Stimulated activated CD8-positive, alpha-beta memory T cell treated with anti-CD3 and anti-CD28 coated beads, Interleukin-2, amount 100 ng/mL, for 1 hour (primary cell): Measurements from ENCODE around the gene MFSD2B.
"Not testable (repeated sequence)": the region's sequence is repeated elsewhere in the genome, so short reads cannot be mapped to it uniquely, and the experiment has no call there.

Experiments used
- DNase-seq, 2 donors: peaks; one replicate each; pipeline ENCODE4 v3.0.0-alpha.2; 2020; ENCODE audit warnings: low read depth in 2 of 2

MFSD2B gene, protein sequence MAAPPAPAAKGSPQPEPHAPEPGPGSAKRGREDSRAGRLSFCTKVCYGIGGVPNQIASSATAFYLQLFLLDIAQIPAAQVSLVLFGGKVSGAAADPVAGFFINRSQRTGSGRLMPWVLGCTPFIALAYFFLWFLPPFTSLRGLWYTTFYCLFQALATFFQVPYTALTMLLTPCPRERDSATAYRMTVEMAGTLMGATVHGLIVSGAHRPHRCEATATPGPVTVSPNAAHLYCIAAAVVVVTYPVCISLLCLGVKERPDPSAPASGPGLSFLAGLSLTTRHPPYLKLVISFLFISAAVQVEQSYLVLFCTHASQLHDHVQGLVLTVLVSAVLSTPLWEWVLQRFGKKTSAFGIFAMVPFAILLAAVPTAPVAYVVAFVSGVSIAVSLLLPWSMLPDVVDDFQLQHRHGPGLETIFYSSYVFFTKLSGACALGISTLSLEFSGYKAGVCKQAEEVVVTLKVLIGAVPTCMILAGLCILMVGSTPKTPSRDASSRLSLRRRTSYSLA

DNA sequence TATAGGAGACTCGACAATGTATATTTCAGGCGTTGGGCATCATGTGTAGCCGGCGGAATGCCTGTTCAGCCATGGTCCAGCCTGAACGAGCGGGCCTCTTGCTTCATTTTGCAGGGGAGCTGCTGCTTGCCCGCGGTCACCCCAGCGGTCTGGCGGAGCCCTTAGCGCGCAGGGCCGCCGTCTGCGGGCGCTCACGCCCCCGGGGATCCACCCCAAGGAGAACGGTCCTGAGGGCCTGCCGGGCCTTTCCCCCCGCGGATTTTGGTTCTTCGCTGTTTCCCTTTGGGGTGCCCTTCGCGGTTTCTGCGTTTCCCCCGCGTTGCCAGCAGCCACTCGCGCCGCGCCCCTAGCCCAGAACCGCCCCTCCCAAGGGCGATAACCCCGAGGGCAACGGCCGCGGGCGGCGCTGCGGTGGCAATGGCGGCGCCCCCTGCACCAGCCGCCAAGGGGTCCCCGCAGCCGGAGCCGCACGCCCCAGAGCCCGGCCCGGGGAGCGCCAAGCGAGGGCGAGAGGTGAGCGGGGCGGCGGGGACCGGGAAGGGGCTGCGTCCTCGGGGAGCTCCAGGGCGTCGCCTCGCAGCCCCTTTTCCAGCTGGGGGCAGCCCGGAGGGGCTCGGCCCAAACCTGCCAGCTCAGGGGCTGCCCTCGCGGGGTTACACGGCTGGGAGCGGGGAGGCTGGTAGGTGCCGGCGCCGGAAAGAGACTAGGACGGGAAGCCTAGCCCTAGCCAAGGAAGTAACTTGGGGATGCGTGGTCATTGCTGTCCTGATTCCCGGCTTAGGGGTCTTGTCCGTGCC is at the start of gene MFSD2B:
TSS of gene MFSD2B (plus strand) at position 406 of the 797 bp plus-strand sequence. CDS start at position 418, 12 bp downstream.
- no peak for DNase-seq

- no peak for DNase-seq
Measured at GRCh38 chr2:23967846-23968245, 42.0 kb upstream of the MFSD2B start.

GRCh38 chr2:23976883-23977282 is 33.0 kb upstream of the MFSD2B start:
- DNase-seq: no peak

- DNase-seq: no peak
Measured at GRCh38 chr2:23988371-23988770, 21.5 kb upstream of the MFSD2B start.

DNA sequence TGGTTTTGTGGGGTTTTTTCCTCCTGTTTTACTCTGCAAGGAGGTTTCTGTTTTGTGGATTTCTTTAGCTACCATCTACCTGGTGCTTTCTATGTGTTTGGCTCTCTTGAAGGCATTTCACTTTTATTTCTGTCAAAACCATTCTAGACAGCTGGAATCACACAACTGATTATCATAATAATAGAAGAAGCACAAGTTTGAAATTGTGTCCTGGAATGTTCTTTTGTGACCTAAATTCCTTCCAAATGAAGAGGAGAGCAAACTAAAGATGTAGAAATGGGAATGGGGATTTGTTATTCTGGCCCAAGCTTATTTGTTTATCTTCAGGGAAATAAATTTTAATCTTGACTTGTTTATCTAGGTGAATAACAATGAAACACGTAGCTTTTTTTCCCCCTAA is 17.0 kb upstream of the MFSD2B start:
- DNase-seq: no peak

DNA sequence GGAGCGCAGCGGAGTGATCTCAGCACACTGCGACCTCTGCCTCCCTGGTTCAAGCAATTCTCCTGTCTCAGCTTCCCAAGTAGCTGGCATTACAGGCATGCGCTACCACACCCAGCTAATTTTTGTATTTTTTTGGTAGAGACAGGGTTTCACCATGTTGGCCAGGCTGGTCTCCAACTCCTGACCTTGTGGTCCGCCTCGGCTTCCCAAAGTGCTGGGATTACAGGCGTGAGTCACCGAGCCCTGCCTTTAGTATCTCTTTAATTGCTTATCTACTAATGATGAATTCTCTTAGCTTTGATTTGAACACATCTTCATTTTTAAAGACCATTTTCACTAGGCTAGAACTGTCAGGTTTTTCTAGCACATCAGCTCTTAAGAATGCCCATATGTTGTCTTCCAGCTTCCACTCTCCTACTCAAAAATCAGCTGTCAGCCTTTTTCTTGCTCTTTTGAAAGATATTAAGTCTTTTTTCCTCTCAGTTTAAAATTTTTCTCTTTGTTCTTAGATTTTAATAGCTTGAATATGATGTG is 16.1 kb upstream of the MFSD2B start:
- no peak for DNase-seq

DNA sequence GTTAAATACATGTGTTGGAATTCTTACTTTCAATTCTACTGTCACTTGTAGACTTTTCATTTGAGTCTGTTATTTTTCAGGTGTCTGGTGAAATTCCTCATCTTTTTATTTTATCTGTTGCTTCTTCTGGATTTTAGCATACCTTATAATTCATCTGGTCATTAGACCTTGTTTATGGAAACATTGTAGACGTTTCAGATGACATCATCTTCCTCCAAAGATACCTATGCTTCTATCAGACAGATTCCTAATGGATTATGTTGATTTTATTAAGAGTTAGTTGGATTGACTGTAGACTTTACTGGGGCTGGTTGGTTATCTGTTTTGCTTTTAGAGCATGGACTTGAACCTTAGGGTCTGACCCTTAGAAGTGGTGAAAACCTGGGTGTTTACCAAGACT is 15.3 kb upstream of the MFSD2B start:
- no peak for DNase-seq

GRCh38 chr2:24007693-24008092 is 2.2 kb upstream of the MFSD2B start:
- DNase-seq: no peak

GRCh38 chr2:24008672-24009366 is 1.1 kb upstream of the MFSD2B start:
- no peak for DNase-seq

GRCh38 chr2:24009367-24009679 is 562 bp upstream of the MFSD2B start:
- DNase-seq: no peak

DNA sequence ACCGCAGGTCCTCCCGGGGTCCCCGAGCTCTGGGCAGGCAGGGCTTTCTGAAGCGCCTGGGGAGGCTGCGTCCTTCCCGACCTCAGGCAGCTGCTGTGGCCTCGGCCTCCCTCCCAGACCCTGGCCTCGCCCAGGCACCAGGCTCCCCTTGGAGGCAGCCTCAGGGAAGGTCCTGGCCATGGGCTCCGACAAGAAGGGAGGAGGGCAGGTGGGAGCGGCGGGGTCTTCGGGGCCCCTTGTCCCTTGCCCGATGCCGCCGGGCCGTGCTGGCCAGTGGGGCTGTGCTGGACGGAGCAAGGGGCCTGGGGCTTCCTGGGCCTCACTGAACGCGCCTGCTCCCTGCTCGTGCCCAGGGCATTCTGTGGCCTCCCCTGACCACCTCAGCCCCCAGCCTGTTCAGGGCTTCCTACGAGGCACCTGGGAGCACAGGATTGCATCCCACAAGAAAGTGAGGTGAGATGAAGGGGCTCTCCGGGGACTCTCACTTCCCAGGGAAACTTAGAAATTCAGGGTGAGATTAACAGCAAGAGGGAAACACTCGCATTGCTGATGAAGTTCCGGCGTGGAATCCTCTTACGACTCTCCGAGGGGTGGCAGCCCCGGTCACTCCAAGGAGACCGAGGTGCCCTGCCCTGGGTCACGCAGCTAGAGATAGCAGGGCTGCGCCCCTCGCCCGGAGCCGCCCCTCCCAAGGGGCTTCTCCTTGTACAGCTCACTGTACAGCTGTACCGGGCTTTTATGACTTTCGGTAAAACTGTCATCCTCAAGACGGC is 778 bp downstream of the MFSD2B start:
- no peak for DNase-seq

DNA sequence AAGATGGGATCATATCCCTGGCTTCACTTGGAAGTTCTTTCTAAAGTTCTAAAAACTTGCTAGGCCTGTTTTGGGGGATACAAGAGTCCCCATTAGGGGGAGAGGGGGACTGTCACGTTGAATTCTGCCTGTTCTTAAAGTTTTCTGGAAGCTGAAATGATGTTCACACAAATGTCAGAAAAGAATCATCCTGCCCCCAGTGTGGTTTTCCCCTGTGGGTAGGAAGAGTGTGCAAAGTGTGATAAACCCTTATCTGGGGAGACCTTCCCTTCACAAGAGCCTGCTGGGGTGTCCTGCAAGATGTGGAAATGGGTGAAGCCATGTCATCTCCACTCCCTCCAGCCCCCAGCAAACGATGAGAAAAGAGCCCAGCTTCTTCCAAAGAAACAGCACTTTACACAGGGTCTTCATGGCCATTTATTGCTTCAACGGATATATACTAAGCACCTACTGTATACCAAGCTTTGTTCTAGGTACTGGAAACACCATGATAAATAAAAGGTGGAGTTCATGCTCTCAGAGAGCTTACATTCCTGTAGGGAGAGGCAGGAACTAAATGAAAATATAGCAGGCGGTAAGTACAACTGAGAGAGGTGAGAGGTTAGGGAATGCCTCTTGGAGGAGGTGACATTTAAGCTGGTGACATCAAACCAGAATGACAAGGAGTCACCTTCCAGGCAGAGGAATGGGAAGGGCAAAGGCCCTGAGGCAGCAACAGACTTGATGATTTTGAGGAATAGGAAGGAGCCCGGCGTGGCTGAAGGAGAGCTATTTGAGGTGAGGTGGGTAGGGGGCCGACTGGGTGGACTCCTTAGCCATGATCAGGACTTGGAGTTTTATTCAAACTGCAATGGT is 1.6 kb downstream of the MFSD2B start:
- DNase-seq: no peak

GRCh38 chr2:24012521-24013188 is 2.8 kb downstream of the MFSD2B start:
- no peak for DNase-seq

DNA sequence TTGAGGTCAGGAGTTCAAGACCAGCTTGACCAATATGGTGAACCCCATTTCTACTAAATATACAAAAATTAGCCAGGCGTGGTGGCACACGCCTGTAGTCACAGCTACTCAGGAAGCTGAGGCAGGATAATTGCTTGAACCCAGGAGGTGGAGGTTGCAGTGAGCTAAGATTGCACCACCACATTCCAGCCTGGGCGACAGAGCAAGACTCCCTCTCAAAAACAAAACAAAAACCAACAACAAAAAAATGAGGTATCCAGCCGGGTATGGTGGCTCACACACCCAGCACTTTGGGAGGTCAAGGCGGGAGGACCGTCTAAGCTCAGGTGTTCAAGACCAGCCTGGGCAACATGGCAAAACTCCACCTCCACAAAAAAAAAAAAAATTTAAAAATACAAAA is 5.0 kb downstream of the MFSD2B start:
- DNase-seq: not testable (repeated sequence)

DNA sequence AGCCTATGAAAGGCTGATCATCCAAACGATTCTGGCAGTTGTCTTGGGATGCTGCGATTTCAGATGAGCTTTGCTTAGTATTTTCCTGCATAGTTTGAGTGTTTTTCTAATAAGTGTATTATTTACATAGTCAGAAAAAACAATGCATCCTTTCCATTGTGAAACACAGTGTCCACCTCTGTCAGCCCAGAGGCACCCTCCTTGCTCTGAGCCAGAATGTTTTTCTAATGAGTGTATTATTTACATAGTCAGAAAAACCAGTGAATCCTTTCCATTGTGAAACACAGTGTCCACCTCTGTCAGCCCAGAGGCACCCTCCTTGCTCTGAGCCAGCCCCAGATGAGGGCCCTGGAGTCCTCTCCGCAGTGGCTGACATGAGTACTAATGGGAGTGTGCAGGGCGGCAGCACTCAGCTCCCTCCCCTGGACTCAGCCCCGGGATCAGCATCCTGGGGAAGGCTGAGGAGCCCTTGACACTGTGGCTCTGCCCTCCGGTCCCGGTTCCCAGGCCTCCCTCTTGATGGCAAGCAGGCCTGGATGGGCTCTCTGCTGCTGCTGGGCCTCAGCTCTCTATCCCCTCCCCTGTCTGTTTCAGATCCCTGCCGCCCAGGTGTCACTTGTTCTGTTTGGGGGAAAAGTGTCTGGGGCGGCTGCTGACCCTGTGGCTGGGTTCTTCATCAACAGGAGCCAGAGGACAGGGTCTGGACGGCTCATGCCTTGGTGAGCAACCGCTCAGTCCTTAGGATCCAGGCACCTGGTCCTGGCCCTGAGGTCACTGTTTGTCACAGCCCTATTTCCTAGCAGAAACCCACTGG is 5.9 kb downstream of the MFSD2B start:
- no peak for DNase-seq

DNA sequence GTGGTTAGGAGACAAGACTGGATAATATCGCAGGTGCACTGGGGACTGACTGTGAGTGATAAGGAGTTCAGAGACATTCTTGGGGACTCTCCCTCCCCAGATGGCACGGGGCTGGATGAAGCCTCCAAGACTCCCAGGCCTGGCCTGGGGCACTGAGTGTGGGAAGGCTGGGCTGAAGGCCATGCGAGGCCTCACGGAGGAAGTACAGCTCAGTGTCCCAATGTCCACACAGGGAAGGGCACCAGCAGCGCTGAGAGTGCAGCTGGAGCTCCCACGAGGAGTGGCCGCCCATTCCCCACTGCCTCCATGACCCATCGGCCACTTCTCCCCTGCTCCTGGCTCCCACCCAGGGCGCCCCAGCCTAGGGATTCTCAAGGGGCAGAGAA is 6.5 kb downstream of the MFSD2B start:
- DNase-seq: no peak

- DNase-seq: no peak
Measured at GRCh38 chr2:24016853-24017703, 7.2 kb downstream of the MFSD2B start.

DNA sequence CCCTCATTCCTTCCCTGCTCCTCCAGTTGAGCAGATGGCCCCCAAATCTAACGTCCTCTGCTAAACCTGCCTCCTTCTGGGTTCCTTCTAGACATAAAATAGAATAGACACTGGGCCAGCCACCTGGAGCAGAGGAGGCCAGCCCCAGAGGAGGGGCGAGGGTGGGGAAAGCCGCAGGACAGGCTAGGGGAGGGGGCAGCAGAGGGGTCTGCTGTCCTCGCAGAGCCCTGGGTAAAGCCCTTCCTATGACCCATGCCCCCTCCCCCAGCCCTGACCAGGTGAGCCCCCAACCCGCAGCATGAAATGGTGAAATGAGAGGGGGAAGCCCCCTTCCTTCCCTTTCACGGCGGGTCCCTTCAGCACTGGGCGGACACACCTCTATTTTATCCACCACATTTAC is 7.8 kb downstream of the MFSD2B start:
- DNase-seq: no peak
